GM12872 (cell line): ENCODE measurements around the gene TAPBPL.

Experiments used
- CTCF ChIP-seq: IDR thresholded peaks from 3 replicates; pipeline ENCODE4 v1.5.1; 2011; ENCODE audit warnings: low read depth, mild to moderate bottlenecking, low read length, moderate library complexity; ENCODE audit not compliant: insufficient read depth

Gene TAPBPL

GRCh38 chr12:6465467-6466183 is 13.8 kb downstream of the TAPBPL start:
- TF ChIP-seq CTCF: peak; percentile 93

GRCh38 chr12:6466184-6466573 is 14.3 kb downstream of the TAPBPL start:
- TF ChIP-seq CTCF: no peak

GRCh38 chr12:6468283-6468575 is 16.4 kb downstream of the TAPBPL start:
- no peak for TF ChIP-seq CTCF

GRCh38 chr12:6469092-6469491 is 17.2 kb downstream of the TAPBPL start:
- TF ChIP-seq CTCF: no peak

GRCh38 chr12:6469609-6470374 is 17.9 kb downstream of the TAPBPL start:
- TF ChIP-seq CTCF: no peak

GRCh38 chr12:6470375-6471163 is 18.7 kb downstream of the TAPBPL start, which contains the start of gene VAMP1:
TSS of gene VAMP1 (minus strand) at chr12:6470677. CDS start at chr12:6470531, 146 bp downstream.
- TF ChIP-seq CTCF: no peak

- no peak for TF ChIP-seq CTCF
These were observed 20.1 kb downstream of the TAPBPL start for GRCh38 chr12:6471989-6472360.
